GM12878 (cell line): ENCODE measurements around the gene REXO2. TPM values are rescaled to one million over a fixed set of nuclear protein-coding genes. Genes with fewer than 3 reads are reported as not detected.
A peak's percentile ranks its signal among the peaks of the same experiment; 100 is the strongest.

ENCODE experiments used
- ATAC-seq: fragments of 200-7000 bp; cut with Tn5 transposase; 3 replicates; pipeline ENCODE4 v1.9.1; 2020; ENCODE audit warnings: mild to moderate bottlenecking, moderate library complexity
- BruUV-seq: library from RNA; stranded (reverse); fragments of 400-500 nt; replicated peaks from 2 replicates; lab custom pipeline; 2021; lab: Mats Ljungman, UMichigan
- CTCF ChIA-PET: fragments of 300-600 bp; sonication (Branson Sonifier 250); formaldehyde crosslinking; extraction: SDS; loops from one replicate; lab custom pipeline; 2021; ENCODE audit warnings: inconsistent platforms; lab: Yijun Ruan, JAX
- POLR2A ChIA-PET: fragments of 350-600 bp; formaldehyde crosslinking; extraction: SDS; loops from one replicate; lab custom pipeline; 2021; ENCODE audit warnings: inconsistent platforms; lab: Charles Lee
- RAD21 ChIA-PET: fragments of 300-600 bp; sonication (Branson Sonifier 250); formaldehyde crosslinking; loops from one replicate; lab custom pipeline; 2023; ENCODE audit warnings: antibody characterized with exemption; ENCODE audit not compliant: unreplicated experiment; lab: Charles Lee
- SMC1A ChIA-PET: fragments of 300-600 bp; sonication (Branson Sonifier 250); formaldehyde crosslinking; loops from one replicate; lab custom pipeline; 2023; ENCODE audit not compliant: unreplicated experiment, uncharacterized antibody; lab: Charles Lee
- DNase-seq: peaks from one replicate; pipeline ENCODE4 v3.0.0-alpha.2; 2011; ENCODE audit warnings: low read depth, low spot score
- FAIRE-seq: peaks from 3 replicates; lab custom pipeline; 2011; peaks lifted over from hg19 to GRCh38; lab: Jason Lieb, UNC
- H2AFZ ChIP-seq: 2 replicates; pipeline ENCODE4 v1.6.0; 2011; ENCODE audit warnings: low read depth, low read length, control low read depth; ENCODE audit not compliant: control insufficient read depth
- H3K27ac ChIP-seq: 2 replicates; pipeline ENCODE4 v1.5.1; 2011; ENCODE audit warnings: control low read depth; ENCODE audit not compliant: control insufficient read depth, insufficient read depth
- H3K27me3 ChIP-seq, 2 experiments: replicated peaks in 1 of 2; 2 replicates each; pipeline versions ENCODE4 v1.6.0 to v1.6.1; 2011; ENCODE audit warnings: low read length in 1 of 2; ENCODE audit not compliant: control insufficient read depth in 2 of 2, insufficient read depth in 2 of 2
- H3K36me3 ChIP-seq, 2 experiments: 2 replicates each; pipeline ENCODE4 v1.5.1; 2011; ENCODE audit warnings: low read length in 1 of 2; ENCODE audit not compliant: control insufficient read depth in 2 of 2, insufficient read depth in 2 of 2
- H3K4me1 ChIP-seq: 2 replicates; pipeline ENCODE4 v1.6.1; 2011; ENCODE audit warnings: mild to moderate bottlenecking, low read length, moderate library complexity, mixed read lengths; ENCODE audit not compliant: control insufficient read depth, insufficient read depth
- H3K4me2 ChIP-seq: 2 replicates; pipeline ENCODE4 v1.6.0; 2011; ENCODE audit warnings: control low read depth; ENCODE audit not compliant: control insufficient read depth, insufficient read depth
- H3K4me3 ChIP-seq: fragments of 200-600 bp; sonication (generic); 2 replicates; pipeline ENCODE4 v1.5.1; 2016
- H3K79me2 ChIP-seq: 2 replicates; pipeline ENCODE4 v1.6.0; 2011; ENCODE audit warnings: low read length; ENCODE audit not compliant: control insufficient read depth, insufficient read depth
- H3K9ac ChIP-seq: 2 replicates; pipeline ENCODE4 v1.8.0; 2011; ENCODE audit warnings: low read length, control low read depth, mixed read lengths; ENCODE audit not compliant: control insufficient read depth, insufficient read depth
- H3K9me3 ChIP-seq: replicated peaks from 3 replicates; pipeline ENCODE4 v1.5.1; 2011; ENCODE audit warnings: mild to moderate bottlenecking, low read length; ENCODE audit not compliant: control insufficient read depth, insufficient read depth
- H4K20me1 ChIP-seq: 2 replicates; pipeline ENCODE4 v1.6.0; 2011; ENCODE audit not compliant: control insufficient read depth, insufficient read depth
- ASH2L ChIP-seq: fragments of 300-600, 200-600 bp; sonication (generic); IDR thresholded peaks from 2 replicates; pipeline ENCODE4 v1.6.1; 2017; ENCODE audit warnings: low read depth, mild to moderate bottlenecking, borderline replicate concordance
- BACH1 ChIP-seq: fragments of 450-650 bp; IDR thresholded peaks from 2 replicates; pipeline ENCODE4 v1.6.1; 2017; ENCODE audit warnings: mild to moderate bottlenecking, borderline replicate concordance
- BRCA1 ChIP-seq: IDR thresholded peaks from 2 replicates; pipeline ENCODE4 v1.6.1; 2011; ENCODE audit warnings: low read depth, low read length, improper control_type of control experiment
- ETV6 ChIP-seq, 2 experiments: fragments of 450-650 bp in 1 of 2; IDR thresholded peaks in 1 of 2; conservative IDR thresholded peaks in 1 of 2; 2 replicates each; pipeline ENCODE4 v1.6.1; 2014; ENCODE audit warnings: antibody characterized with exemption in 1 of 2, borderline replicate concordance in 1 of 2, low read depth in 1 of 2, mild to moderate bottlenecking in 1 of 2, moderate library complexity in 1 of 2
- IKZF2 ChIP-seq, 2 experiments: fragments of 450-650 bp; IDR thresholded peaks; 2 replicates each; pipeline ENCODE4 v1.6.1; 2017; ENCODE audit warnings: mild to moderate bottlenecking in 2 of 2, moderate library complexity in 2 of 2
- JUNB ChIP-seq: IDR thresholded peaks from 2 replicates; pipeline ENCODE4 v1.6.1; 2016; ENCODE audit warnings: antibody characterized with exemption, mild to moderate bottlenecking
- KDM1A ChIP-seq: fragments of 200-600 bp; sonication (generic); IDR thresholded peaks from 2 replicates; pipeline ENCODE4 v1.6.1; 2016; ENCODE audit warnings: borderline replicate concordance
- MTA2 ChIP-seq: fragments of 450-650 bp; IDR thresholded peaks from 2 replicates; pipeline ENCODE4 v1.6.1; 2016; ENCODE audit warnings: low read depth, mild to moderate bottlenecking, moderate library complexity
- NFXL1 ChIP-seq: fragments of 450-650 bp; IDR thresholded peaks from 2 replicates; pipeline ENCODE4 v1.6.1; 2017; ENCODE audit warnings: antibody characterized with exemption, mild to moderate bottlenecking, borderline replicate concordance
- NR2C1 ChIP-seq: fragments of 450-650 bp; IDR thresholded peaks from 2 replicates; pipeline ENCODE4 v1.6.1; 2017; ENCODE audit warnings: antibody characterized with exemption, mild to moderate bottlenecking, moderate library complexity
- TCF7 ChIP-seq: IDR thresholded peaks from 2 replicates; pipeline ENCODE4 v1.6.1; 2014; ENCODE audit warnings: antibody characterized with exemption, borderline replicate concordance
- ZNF207 ChIP-seq: fragments of 450-650 bp; IDR thresholded peaks from 2 replicates; pipeline ENCODE4 v1.6.1; 2014; ENCODE audit warnings: antibody characterized with exemption, mild to moderate bottlenecking, borderline replicate concordance
- WGBS: methylation state at CpG from one replicate; pipeline ENCODE4 v1.1.6; 2016; ENCODE audit warnings: low lambda C conversion rate; ENCODE audit not compliant: insufficient replicate concordance, insufficient coverage; ENCODE audit errors: missing lambda C conversion rate; 5-methylcytosine and 5-hydroxymethylcytosine counted together
- in situ Hi-C: fragments of 300-500 bp; cut with MboI; formaldehyde crosslinking; loops from 9 replicates; pipeline ENCODE4 v1.14.3; 2018; ENCODE audit warnings: mixed read lengths
- intact Hi-C: fragments of 100-400 bp; cut with micrococcal nuclease; formaldehyde crosslinking; loops from one replicate; pipeline ENCODE4 v1.14.2; 2022; ENCODE audit not compliant: unreplicated experiment
- polyA plus RNA-seq, 11 experiments: library from polyadenylated mRNA; depleted of rRNA in 4 of 11; unstranded in 6 of 11; stranded (reverse) in 5 of 11; fragments of >200 nt; fragmentation: Nextera tagmentation in 4 of 11; fragmentation: Illumina TruSeq in 1 of 11; extraction: Ambion mirVana in 4 of 11; extraction: Trizol in 1 of 11; gene quantifications; 1 replicate in 1 of 11; 2 replicates in 10 of 11; pipeline versions ENCODE4 v1.2.1 to v1.2.3, GENCODE V29; 2011 to 2016; ENCODE audit warnings: inconsistent platforms in 2 of 11, missing spikeins in 2 of 11, low read depth in 1 of 11
- total RNA-seq, 4 experiments: library from RNA; depleted of rRNA in 3 of 4; stranded (reverse); fragments of >200 nt in 3 of 4; fragmentation: Illumina TruSeq in 1 of 4; extraction: Trizol in 1 of 4; gene quantifications; 2 replicates each; pipeline versions ENCODE4 v1.2.1 to v1.2.3, GENCODE V29; 2013 to 2021
- TF ChIP-seq, protein P1 (sequence below), 3 experiments: IDR thresholded peaks in 2 of 3; conservative IDR thresholded peaks in 1 of 3; 2 replicates each; pipeline ENCODE4 v1.5.1; 2011; ENCODE audit warnings: low read depth in 3 of 3, low read length in 3 of 3, mild to moderate bottlenecking in 3 of 3, control low read depth in 2 of 3, moderate library complexity in 2 of 3, inconsistent platforms in 1 of 3, mixed read lengths in 1 of 3; ENCODE audit not compliant: control insufficient read depth in 2 of 3, insufficient read depth in 1 of 3; ENCODE audit errors: extremely low read depth in 1 of 3
- TF ChIP-seq, protein P2 (sequence below): fragments of 450-650 bp; IDR thresholded peaks from 2 replicates; pipeline ENCODE4 v1.6.1; 2016; ENCODE audit warnings: mild to moderate bottlenecking, moderate library complexity, borderline replicate concordance

REXO2 gene
- total and polyA plus RNA-seq, 10 of the 15 experiments (the other 5 are each of a cell fraction or from before 2014, with no cell fraction given): 3.3 to 12.5 (median 5.3) TPM

DNA sequence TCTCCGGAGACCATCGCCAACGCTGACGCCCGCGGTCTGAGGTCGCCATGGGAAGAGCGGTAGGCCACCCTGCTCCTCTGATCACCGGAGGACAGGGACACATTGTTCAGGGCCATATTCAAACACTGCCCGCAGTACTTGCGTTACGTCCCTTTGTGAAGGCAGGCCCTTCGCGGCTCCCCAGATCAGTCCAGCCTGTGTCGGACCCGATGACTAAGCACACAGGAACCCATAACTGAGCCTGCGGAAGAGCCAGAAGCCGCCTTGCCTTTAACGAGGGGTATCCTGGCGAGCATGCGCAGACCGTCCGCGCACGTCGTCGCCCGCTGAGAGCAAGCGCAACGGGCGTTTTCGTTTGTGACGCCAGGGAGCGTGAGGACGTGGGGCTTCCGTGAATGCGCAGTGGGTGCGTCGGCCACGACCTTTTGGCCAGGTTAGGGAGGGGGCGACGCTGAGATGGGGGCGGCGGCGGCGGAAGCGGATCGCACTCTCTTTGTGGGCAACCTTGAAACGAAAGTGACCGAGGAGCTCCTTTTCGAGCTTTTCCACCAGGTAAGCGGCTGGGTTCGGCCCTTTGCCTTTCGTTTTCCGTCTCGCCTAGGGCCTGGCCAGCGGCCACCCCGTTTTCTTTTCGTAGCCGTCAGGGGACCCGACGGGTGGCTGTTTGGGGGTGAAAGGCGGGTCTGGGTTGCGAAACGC, 38.9 kb upstream of the REXO2 start, which contains the start of the genes C11orf71 and RBM7 (continued):
- TF ChIP-seq, protein P1, sequence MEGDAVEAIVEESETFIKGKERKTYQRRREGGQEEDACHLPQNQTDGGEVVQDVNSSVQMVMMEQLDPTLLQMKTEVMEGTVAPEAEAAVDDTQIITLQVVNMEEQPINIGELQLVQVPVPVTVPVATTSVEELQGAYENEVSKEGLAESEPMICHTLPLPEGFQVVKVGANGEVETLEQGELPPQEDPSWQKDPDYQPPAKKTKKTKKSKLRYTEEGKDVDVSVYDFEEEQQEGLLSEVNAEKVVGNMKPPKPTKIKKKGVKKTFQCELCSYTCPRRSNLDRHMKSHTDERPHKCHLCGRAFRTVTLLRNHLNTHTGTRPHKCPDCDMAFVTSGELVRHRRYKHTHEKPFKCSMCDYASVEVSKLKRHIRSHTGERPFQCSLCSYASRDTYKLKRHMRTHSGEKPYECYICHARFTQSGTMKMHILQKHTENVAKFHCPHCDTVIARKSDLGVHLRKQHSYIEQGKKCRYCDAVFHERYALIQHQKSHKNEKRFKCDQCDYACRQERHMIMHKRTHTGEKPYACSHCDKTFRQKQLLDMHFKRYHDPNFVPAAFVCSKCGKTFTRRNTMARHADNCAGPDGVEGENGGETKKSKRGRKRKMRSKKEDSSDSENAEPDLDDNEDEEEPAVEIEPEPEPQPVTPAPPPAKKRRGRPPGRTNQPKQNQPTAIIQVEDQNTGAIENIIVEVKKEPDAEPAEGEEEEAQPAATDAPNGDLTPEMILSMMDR (IDR thresholded peaks at IDR 0.05 in 2 of 3, conservative IDR thresholded peaks at IDR 0.05 in 1 of 3; ENCODE audit: control insufficient read depth in 2 of 3, extremely low read depth in 1 of 3, insufficient read depth in 1 of 3, low read depth in 3 of 3, low read length in 3 of 3): 0 out of 6 replicates have a peak, but pooled peaks of 1 of the 3 experiments have one; percentile 8
- TF ChIP-seq NR2C1 (peak; percentile 77), ASH2L (peak; percentile 82; the same call in 1 of the 2 replicates), JUNB (no peak), BRCA1 (no peak), KDM1A (no peak)

DNA sequence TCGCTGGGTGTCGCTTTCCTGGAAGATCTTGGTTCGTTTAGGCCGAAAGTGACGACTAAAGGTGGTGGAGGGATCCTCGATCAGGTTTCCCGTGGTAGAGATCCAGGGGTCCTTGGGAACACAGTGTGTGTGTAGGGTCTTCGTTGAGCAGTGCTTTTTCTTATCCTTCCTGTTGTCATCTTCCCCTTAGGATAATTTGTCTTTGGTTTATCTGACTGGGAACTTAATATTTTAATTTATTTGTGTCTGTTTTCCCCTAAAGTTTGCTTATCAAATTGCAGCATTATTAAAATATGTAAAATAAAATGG, 38.4 kb upstream of the REXO2 start:
- FAIRE-seq (no peak), DNase-seq (no peak), ATAC-seq (no peak)
- H4K20me1 ChIP-seq: no peaks in the 10 kb centered on the region
- RAD21 ChIA-PET: no interaction called here
- peak overlapping the region; percentile 98 for H3K27ac ChIP-seq
- no peaks in the 10 kb centered on the region for H3K27me3 ChIP-seq
- in situ Hi-C loops (no loop called here), intact Hi-C loops (loop anchor here (1.0 kb wide), 1 partner anchor 38 kb away; the partner anchor contains the start of gene REXO2)
- POLR2A ChIA-PET: no interaction called here
- H3K9me3 ChIP-seq: no peaks in the 10 kb centered on the region
- peaks cover 0 to 2% of the 10 kb centered on the region in 2 experiments; a peak in 1 of 4 replicates for H3K36me3 ChIP-seq
- no peaks in the 10 kb centered on the region for H3K4me1 ChIP-seq
- peak overlapping the region; percentile 98 for H3K9ac ChIP-seq
- peak overlapping the region; percentile 98 for H2AFZ ChIP-seq
- BruUV-seq: TSS peak; percentile 71
- peak overlapping the region; percentile 92; the same call in 1 of the 2 replicates for H3K4me2 ChIP-seq
- SMC1A ChIA-PET: no interaction called here
- 0% methylated on average over 8 of the region's 8 CpGs for WGBS
- CTCF ChIA-PET: no interaction called here
- H3K79me2 ChIP-seq: peaks cover 44% of the 10 kb centered on the region
- peak overlapping the region; percentile 82 for H3K4me3 ChIP-seq
- no peak for TF ChIP-seq BACH1
- TF ChIP-seq MTA2: peak; percentile 35; the same call in 1 of the 2 replicates
- TF ChIP-seq TCF7: no peak
- TF ChIP-seq NFXL1: no peak
- TF ChIP-seq IKZF2 (IDR thresholded peaks at IDR 0.05): no peak; a peak in 2 of 4 replicates
- TF ChIP-seq, protein P2, sequence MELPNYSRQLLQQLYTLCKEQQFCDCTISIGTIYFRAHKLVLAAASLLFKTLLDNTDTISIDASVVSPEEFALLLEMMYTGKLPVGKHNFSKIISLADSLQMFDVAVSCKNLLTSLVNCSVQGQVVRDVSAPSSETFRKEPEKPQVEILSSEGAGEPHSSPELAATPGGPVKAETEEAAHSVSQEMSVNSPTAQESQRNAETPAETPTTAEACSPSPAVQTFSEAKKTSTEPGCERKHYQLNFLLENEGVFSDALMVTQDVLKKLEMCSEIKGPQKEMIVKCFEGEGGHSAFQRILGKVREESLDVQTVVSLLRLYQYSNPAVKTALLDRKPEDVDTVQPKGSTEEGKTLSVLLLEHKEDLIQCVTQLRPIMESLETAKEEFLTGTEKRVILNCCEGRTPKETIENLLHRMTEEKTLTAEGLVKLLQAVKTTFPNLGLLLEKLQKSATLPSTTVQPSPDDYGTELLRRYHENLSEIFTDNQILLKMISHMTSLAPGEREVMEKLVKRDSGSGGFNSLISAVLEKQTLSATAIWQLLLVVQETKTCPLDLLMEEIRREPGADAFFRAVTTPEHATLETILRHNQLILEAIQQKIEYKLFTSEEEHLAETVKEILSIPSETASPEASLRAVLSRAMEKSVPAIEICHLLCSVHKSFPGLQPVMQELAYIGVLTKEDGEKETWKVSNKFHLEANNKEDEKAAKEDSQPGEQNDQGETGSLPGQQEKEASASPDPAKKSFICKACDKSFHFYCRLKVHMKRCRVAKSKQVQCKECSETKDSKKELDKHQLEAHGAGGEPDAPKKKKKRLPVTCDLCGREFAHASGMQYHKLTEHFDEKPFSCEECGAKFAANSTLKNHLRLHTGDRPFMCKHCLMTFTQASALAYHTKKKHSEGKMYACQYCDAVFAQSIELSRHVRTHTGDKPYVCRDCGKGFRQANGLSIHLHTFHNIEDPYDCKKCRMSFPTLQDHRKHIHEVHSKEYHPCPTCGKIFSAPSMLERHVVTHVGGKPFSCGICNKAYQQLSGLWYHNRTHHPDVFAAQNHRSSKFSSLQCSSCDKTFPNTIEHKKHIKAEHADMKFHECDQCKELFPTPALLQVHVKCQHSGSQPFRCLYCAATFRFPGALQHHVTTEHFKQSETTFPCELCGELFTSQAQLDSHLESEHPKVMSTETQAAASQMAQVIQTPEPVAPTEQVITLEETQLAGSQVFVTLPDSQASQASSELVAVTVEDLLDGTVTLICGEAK: 0 out of 2 replicates have a peak, but pooled peaks have one; percentile 12
- TF ChIP-seq ETV6 (conservative IDR thresholded peaks at IDR 0.05 in 1 of 2, IDR thresholded peaks at IDR 0.05 in 1 of 2; ENCODE audit: borderline replicate concordance in 1 of 2, low read depth in 1 of 2): no peak; a peak in 1 of 4 replicates
- TF ChIP-seq ZNF207: no peak
